K562 (cell line): ENCODE data around the gene HNRNPDL. TPM values are rescaled to one million over a fixed set of nuclear protein-coding genes. Genes with fewer than 3 reads are reported as not detected.

ENCODE experiments used
- ADNP ChIP-seq: fragments of 200-800 bp; sonication (Bioruptor generic); IDR thresholded peaks from 2 replicates; pipeline ENCODE4 v1.6.1; 2016; ENCODE audit warnings: missing genetic modification characterization, missing compliant biosample characterization
- CHD4 ChIP-seq: fragments of 200-600 bp; sonication (generic); IDR thresholded peaks from 3 replicates; pipeline ENCODE4 v1.6.1; 2012; ENCODE audit warnings: low read depth, mild to moderate bottlenecking, mixed read lengths, low read length, inconsistent platforms; ENCODE audit not compliant: insufficient read depth, insufficient replicate concordance, poor library complexity, severe bottlenecking
- FOXJ3 ChIP-seq: sonication (generic); formaldehyde crosslinking; IDR thresholded peaks from 2 replicates; pipeline ENCODE4 v1.4.0; 2020; ENCODE audit warnings: mild to moderate bottlenecking, missing genetic modification reagents
- LCOR ChIP-seq: sonication (generic); formaldehyde crosslinking; IDR thresholded peaks from 2 replicates; pipeline ENCODE4 v1.8.0; 2022; ENCODE audit warnings: mild to moderate bottlenecking, missing genetic modification reagents
- MED1 ChIP-seq: sonication (generic); formaldehyde crosslinking; IDR thresholded peaks from 2 replicates; pipeline ENCODE4 v1.8.1; 2023; ENCODE audit warnings: missing genetic modification reagents, borderline replicate concordance
- MYC ChIP-seq, 2 experiments: fragments of 250-450 bp in 1 of 2; sonication (Bioruptor Pico) in 1 of 2; IDR thresholded peaks; 2 replicates each; pipeline versions ENCODE4 v1.5.1 to v1.6.1; 2012 to 2021; ENCODE audit warnings: low read depth in 2 of 2, borderline replicate concordance in 1 of 2, improper control_type of control experiment in 1 of 2, low read length in 1 of 2, mild to moderate bottlenecking in 1 of 2, moderate library complexity in 1 of 2
- NONO ChIP-seq, 2 experiments: fragments of 200-400 bp in 1 of 2; fragments of 450-650 bp in 1 of 2; formaldehyde crosslinking in 1 of 2; IDR thresholded peaks; 2 replicates each; pipeline ENCODE4 v1.6.1; 2017; ENCODE audit warnings: low read depth in 2 of 2, mild to moderate bottlenecking in 2 of 2, moderate library complexity in 2 of 2, low read length in 1 of 2
- OTX1 ChIP-seq: fragments of 450-650 bp; formaldehyde crosslinking; IDR thresholded peaks from 2 replicates; pipeline ENCODE4 v1.4.0; 2022; ENCODE audit warnings: mild to moderate bottlenecking
- PHTF2 ChIP-seq: fragments of 250-450 bp; sonication (Bioruptor Pico); IDR thresholded peaks from 2 replicates; pipeline ENCODE4 v1.5.0; 2021; ENCODE audit warnings: mild to moderate bottlenecking
- RFX5 ChIP-seq: IDR thresholded peaks from 2 replicates; pipeline ENCODE4 v1.6.1; 2011; ENCODE audit warnings: low read depth, mild to moderate bottlenecking, improper control_type of control experiment, low read length
- TOE1 ChIP-seq, 2 experiments: fragments of 450-650 bp in 1 of 2; sonication (generic) in 1 of 2; formaldehyde crosslinking in 1 of 2; IDR thresholded peaks; 2 replicates each; pipeline versions ENCODE4 v1.7.1 to v1.8.0; 2016 to 2022; ENCODE audit warnings: borderline replicate concordance in 2 of 2, mild to moderate bottlenecking in 2 of 2, antibody characterized with exemption in 1 of 2, inconsistent platforms in 1 of 2, low read depth in 1 of 2, missing genetic modification reagents in 1 of 2, moderate library complexity in 1 of 2
- TSC22D4 ChIP-seq: fragments of 450-650 bp; IDR thresholded peaks from 2 replicates; pipeline ENCODE4 v1.6.1; 2016; ENCODE audit warnings: missing genetic modification characterization, missing biosample characterization, control low read depth
- ZBTB7A ChIP-seq: IDR thresholded peaks from 2 replicates; pipeline ENCODE4 v1.6.1; 2011; ENCODE audit warnings: low read depth, mild to moderate bottlenecking, low read length, moderate library complexity, borderline replicate concordance; ENCODE audit not compliant: control insufficient read depth
- ZNF316 ChIP-seq: fragments of 450-650 bp; IDR thresholded peaks from 2 replicates; pipeline ENCODE4 v1.6.1; 2016
- polyA plus RNA-seq, 8 experiments: library from polyadenylated mRNA; depleted of rRNA in 4 of 8; stranded (reverse) in 5 of 8; unstranded in 3 of 8; fragments of >200 nt; fragmentation: Nextera tagmentation in 2 of 8; fragmentation: Illumina TruSeq in 1 of 8; extraction: Ambion mirVana in 2 of 8; extraction: Trizol in 1 of 8; gene quantifications; 2 replicates each; pipeline versions ENCODE4 v1.2.1 to v1.2.3, GENCODE V29; 2011 to 2014; ENCODE audit warnings: inconsistent platforms in 1 of 8, missing spikeins in 1 of 8
- total RNA-seq, 7 experiments: library from RNA; depleted of rRNA in 6 of 7; stranded (reverse); fragments of >200 nt in 6 of 7; fragmentation: Illumina TruSeq in 2 of 7; extraction: Trizol in 2 of 7; gene quantifications; 2 replicates each; pipeline versions ENCODE4 v1.2.1 to v1.2.3, GENCODE V29; 2011 to 2021; ENCODE audit warnings: low replicate concordance in 1 of 7
- TF ChIP-seq, protein P1 (sequence below): sonication (generic); formaldehyde crosslinking; IDR thresholded peaks from 2 replicates; pipeline ENCODE4 v1.5.0; 2020; ENCODE audit warnings: missing genetic modification reagents
- TF ChIP-seq, protein P2 (sequence below): fragments of 250-450 bp; sonication (Bioruptor Pico); IDR thresholded peaks from 2 replicates; pipeline ENCODE4 v1.9.0; 2021; ENCODE audit warnings: mild to moderate bottlenecking, inconsistent platforms
- TF ChIP-seq, protein P3 (sequence below): fragments of 450-650 bp; formaldehyde crosslinking; IDR thresholded peaks from 2 replicates; pipeline ENCODE4 v1.4.0; 2022; ENCODE audit warnings: missing genetic modification characterization
- TF ChIP-seq, protein P4 (sequence below), 2 experiments: IDR thresholded peaks in 1 of 2; conservative IDR thresholded peaks in 1 of 2; 2 replicates each; pipeline ENCODE4 v1.6.1; 2016; ENCODE audit warnings: low read depth in 2 of 2, mild to moderate bottlenecking in 1 of 2, missing compliant biosample characterization in 1 of 2, missing genetic modification characterization in 1 of 2, moderate library complexity in 1 of 2

HNRNPDL gene
- total and polyA plus RNA-seq, 9 of the 15 experiments (the other 6 are each of a cell fraction or from before 2014, with no cell fraction given), result 243 to 652 (median 351) TPM

DNA sequence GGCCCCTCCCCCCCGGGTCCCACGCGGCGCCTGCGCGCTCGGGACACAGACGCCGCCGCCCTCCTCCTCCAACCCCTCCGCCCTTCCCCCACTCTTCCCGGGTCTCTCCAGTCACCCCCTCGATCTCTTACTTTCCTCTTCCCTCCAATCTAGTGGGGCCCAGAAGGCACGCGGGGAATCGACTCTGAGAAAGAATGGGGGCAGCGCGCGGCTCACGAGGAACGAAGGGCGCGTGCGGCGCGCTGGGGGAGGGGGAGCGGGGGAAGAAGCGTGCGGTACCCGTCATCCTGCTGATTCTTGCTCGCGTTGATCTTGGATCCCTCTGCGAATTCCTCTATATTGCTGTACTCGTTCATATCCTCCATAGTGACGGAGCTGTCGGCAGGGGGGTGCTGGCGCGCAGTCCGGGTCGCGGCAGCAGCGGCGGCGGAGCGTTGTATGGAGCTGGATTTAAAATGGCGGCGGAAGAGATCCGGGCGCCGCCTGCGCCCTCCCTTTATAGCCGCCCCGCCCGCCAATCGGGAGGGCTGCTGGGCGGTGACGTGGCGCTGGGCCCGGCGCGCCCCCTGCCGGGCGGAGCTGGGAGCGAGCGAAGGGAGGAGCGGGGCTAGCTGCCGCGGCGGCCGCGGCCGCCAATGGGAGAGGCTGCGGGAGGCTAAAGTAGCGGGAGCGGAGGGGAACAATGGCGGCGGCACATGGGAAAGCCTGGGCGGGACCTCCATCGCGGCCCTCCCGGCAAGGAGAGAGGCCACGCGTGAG is 1.1 kb downstream of the HNRNPDL start (continued):
- TF ChIP-seq, protein P1, sequence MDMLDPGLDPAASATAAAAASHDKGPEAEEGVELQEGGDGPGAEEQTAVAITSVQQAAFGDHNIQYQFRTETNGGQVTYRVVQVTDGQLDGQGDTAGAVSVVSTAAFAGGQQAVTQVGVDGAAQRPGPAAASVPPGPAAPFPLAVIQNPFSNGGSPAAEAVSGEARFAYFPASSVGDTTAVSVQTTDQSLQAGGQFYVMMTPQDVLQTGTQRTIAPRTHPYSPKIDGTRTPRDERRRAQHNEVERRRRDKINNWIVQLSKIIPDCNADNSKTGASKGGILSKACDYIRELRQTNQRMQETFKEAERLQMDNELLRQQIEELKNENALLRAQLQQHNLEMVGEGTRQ (CRISPR knock-in tag), result no peak; the same call in 1 of the 2 replicates
- TF ChIP-seq ZBTB7A (peak; percentile 0; the same call in 1 of the 2 replicates), TOE1 (IDR thresholded peaks at IDR 0.05; ENCODE audit: borderline replicate concordance) (no peak), TOE1 (CRISPR knock-in tag; IDR thresholded peaks at IDR 0.05; ENCODE audit: borderline replicate concordance, low read depth) (0 out of 2 replicates have a peak, but pooled peaks have one; percentile 49), MYC (IDR thresholded peaks at IDR 0.05; ENCODE audit: low read depth, low read length) (peak; percentile 92), MYC (CRISPR knock-in tag; IDR thresholded peaks at IDR 0.05; ENCODE audit: borderline replicate concordance, low read depth) (peak; percentile 62; the same call in 1 of the 2 replicates), OTX1 (CRISPR knock-in tag) (no peak), FOXJ3 (CRISPR knock-in tag) (no peak), RFX5 (peak; percentile 52; the same call in 1 of the 2 replicates), PHTF2 (no peak), NONO (IDR thresholded peaks at IDR 0.05; ENCODE audit: low read depth in 2 of 2, low read length in 1 of 2) (peak; percentile 65 to 86), LCOR (CRISPR knock-in tag) (peak; percentile 53), TSC22D4 (tag) (no peak), ADNP (no peak), MED1 (CRISPR knock-in tag) (no peak), ZNF316 (no peak), CHD4 (no peak)
- TF ChIP-seq, protein P2, sequence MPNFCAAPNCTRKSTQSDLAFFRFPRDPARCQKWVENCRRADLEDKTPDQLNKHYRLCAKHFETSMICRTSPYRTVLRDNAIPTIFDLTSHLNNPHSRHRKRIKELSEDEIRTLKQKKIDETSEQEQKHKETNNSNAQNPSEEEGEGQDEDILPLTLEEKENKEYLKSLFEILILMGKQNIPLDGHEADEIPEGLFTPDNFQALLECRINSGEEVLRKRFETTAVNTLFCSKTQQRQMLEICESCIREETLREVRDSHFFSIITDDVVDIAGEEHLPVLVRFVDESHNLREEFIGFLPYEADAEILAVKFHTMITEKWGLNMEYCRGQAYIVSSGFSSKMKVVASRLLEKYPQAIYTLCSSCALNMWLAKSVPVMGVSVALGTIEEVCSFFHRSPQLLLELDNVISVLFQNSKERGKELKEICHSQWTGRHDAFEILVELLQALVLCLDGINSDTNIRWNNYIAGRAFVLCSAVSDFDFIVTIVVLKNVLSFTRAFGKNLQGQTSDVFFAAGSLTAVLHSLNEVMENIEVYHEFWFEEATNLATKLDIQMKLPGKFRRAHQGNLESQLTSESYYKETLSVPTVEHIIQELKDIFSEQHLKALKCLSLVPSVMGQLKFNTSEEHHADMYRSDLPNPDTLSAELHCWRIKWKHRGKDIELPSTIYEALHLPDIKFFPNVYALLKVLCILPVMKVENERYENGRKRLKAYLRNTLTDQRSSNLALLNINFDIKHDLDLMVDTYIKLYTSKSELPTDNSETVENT, result peak; percentile 75
- TF ChIP-seq, protein P3, sequence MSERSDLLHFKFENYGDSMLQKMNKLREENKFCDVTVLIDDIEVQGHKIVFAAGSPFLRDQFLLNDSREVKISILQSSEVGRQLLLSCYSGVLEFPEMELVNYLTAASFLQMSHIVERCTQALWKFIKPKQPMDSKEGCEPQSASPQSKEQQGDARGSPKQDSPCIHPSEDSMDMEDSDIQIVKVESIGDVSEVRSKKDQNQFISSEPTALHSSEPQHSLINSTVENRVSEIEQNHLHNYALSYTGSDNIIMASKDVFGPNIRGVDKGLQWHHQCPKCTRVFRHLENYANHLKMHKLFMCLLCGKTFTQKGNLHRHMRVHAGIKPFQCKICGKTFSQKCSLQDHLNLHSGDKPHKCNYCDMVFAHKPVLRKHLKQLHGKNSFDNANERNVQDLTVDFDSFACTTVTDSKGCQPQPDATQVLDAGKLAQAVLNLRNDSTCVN (CRISPR knock-in tag), result no peak
- TF ChIP-seq, protein P4, sequence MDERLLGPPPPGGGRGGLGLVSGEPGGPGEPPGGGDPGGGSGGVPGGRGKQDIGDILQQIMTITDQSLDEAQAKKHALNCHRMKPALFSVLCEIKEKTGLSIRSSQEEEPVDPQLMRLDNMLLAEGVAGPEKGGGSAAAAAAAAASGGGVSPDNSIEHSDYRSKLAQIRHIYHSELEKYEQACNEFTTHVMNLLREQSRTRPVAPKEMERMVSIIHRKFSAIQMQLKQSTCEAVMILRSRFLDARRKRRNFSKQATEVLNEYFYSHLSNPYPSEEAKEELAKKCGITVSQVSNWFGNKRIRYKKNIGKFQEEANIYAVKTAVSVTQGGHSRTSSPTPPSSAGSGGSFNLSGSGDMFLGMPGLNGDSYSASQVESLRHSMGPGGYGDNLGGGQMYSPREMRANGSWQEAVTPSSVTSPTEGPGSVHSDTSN (CRISPR knock-in tag; IDR thresholded peaks at IDR 0.05; ENCODE audit: low read depth), result no peak
- TF ChIP-seq, protein P4 (tag; conservative IDR thresholded peaks at IDR 0.05; ENCODE audit: low read depth), result no peak
